ENCODE data around the gene PPARA. TPM values are rescaled to one million over a fixed set of nuclear protein-coding genes. Genes with fewer than 3 reads are reported as not detected.
"Not testable (repeated sequence)": the region's sequence is repeated elsewhere in the genome, so short reads cannot be mapped to it uniquely, and the experiment has no call there.

The PPARA gene
- total RNA-seq, 4 donors from 2014 or later, result 18.9 to 43.5 (median 27.2) TPM

DNA sequence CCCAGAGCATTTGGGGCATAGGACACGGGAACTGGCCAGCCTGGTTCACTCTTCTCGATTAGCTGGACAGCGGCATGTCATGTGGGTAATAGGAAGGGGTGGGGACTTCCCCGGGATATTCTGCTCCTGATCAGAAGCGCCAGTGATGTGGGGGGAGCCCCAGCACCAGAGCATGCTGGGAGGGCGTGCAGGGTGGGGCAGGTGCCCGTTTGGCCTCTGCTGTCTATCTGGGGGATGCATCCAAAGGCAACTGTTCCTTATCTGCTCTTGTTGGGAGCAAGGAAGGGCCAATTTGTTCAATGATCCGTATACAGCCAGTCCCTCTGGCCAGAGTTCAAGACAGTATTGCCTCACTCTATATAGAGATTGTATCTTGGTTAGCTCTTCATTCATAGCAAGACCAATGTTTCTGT lies 43.6 kb downstream of the PPARA start:
- H3K4me1 ChIP-seq, result peaks cover 0 to 4% (median 0%) of the 10 kb centered on the region in 4 donors
- TF ChIP-seq CTCF (IDR thresholded peaks at IDR 0.05) (no peak), POLR2A (IDR thresholded peaks at IDR 0.05) (no peak), EP300 (IDR thresholded peaks at IDR 0.05) (no peak)
- no peak for DNase-seq (ENCODE audit: low spot score in 2 of 2)
- H3K27me3 ChIP-seq, result no peaks in the 10 kb centered on the region
- no peak overlapping the region for H3K4me3 ChIP-seq
- no peaks in the 10 kb centered on the region for H3K9me3 ChIP-seq
- H3K27ac ChIP-seq, result no peak overlapping the region
- 48 to 75% methylated on average over 4 to 8 of the region's 8 CpGs for WGBS, 2 donors
- H3K36me3 ChIP-seq, result peaks cover 0 to 29% (median 2%) of the 10 kb centered on the region in 3 donors

DNA sequence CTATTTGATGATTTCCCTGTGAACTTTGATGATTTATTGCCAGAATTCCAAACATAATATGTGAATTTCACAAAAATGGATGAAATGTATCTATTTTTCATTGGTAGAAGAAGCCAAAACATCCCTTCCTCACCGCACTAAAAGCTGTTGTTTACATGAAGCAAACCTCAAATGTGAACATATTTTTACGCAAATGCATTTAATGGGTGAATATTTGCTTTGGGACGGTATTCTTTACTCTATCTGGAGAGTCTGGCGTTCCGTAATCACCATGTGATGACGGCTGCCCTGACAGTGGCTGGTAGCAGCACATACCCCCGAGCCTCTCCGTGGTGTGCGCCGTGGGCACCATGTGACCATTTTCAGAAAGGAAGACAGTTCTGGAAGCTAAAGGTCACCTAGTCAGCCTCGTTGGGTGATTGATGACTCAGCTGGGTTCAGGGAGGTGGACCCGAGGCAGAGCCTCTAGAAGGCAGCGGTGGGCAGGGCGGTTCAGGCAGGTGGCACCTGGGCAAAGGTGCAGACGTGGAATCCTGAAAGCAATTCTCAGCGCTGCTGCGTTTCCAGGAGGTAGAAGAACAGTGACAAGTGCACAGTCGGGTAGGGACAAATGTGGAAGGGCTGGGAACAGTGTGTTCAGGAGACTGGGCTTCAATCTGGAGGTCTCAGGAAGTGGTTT lies 45.3 kb downstream of the PPARA start:
- Histone ChIP-seq H3K9me3 (no peaks in the 10 kb centered on the region), H3K27ac (peak overlapping the region in 2 of 4 donors; percentile 18 to 60), H3K27me3 (no peaks in the 10 kb centered on the region), H3K4me3 (no peak overlapping the region), H3K36me3 (peaks cover 0 to 40% (median 4%) of the 10 kb centered on the region in 3 donors), H3K4me1 (peaks cover 0 to 4% (median 0%) of the 10 kb centered on the region in 4 donors)
- 76 to 79% methylated on average over 18 of the region's 18 CpGs for WGBS, 2 donors
- DNase-seq (ENCODE audit: low spot score in 2 of 2), result no peak
- TF ChIP-seq POLR2A (IDR thresholded peaks at IDR 0.05) (no peak), CTCF (IDR thresholded peaks at IDR 0.05) (no peak), EP300 (IDR thresholded peaks at IDR 0.05) (no peak)

DNA sequence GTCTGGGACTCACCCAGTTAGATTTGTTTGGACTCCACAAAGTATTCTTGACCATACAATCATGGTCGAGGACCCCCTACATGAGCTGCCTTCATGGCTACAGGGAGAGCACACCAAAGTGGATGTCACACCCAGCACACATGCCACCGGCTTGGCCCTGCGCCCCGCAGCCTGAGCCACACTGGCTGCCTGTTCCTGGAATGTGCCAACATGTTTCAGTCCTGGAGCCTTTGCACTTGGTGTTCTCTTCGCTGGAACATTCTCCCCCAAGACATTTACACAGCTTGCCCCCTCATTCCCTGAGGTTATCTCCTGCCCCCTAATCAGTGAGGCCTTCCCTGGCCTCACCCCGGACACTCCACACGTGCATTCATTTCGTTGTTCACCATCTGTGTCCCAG lies 46.0 kb downstream of the PPARA start:
- Histone ChIP-seq H3K36me3 (peaks cover 0 to 39% (median 4%) of the 10 kb centered on the region in 3 donors), H3K27ac (peak overlapping the region in 2 of 4 donors; percentile 18 to 60), H3K9me3 (no peaks in the 10 kb centered on the region), H3K27me3 (no peaks in the 10 kb centered on the region), H3K4me1 (peaks cover 0 to 8% (median 0%) of the 10 kb centered on the region in 4 donors), H3K4me3 (no peak overlapping the region)
- 78 to 80% methylated on average over 8 of the region's 8 CpGs for WGBS, 2 donors
- TF ChIP-seq POLR2A (IDR thresholded peaks at IDR 0.05), result no peak
- TF ChIP-seq EP300 (IDR thresholded peaks at IDR 0.05), result no peak
- TF ChIP-seq CTCF (IDR thresholded peaks at IDR 0.05), result no peak
- DNase-seq (ENCODE audit: low spot score in 2 of 2), result no peak

DNA sequence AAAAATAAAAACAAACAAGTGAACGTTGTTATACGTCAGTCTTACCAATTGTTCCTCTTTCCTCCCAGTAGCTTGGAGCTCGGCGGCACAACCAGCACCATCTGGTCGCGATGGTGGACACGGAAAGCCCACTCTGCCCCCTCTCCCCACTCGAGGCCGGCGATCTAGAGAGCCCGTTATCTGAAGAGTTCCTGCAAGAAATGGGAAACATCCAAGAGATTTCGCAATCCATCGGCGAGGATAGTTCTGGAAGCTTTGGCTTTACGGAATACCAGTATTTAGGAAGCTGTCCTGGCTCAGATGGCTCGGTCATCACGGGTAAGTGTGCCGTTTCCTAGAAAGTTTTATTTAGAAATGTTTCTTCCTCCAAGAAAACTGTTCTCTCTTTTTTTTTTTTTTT lies 47.9 kb downstream of the PPARA start:
- Histone ChIP-seq H3K27me3 (no peaks in the 10 kb centered on the region), H3K36me3 (peaks cover 0 to 37% (median 4%) of the 10 kb centered on the region in 3 donors), H3K4me1 (peaks cover 0 to 16% (median 0%) of the 10 kb centered on the region in 4 donors), H3K9me3 (no peaks in the 10 kb centered on the region), H3K4me3 (no peak overlapping the region), H3K27ac (no peak overlapping the region)
- 94 to 95% methylated on average over 18 of the region's 18 CpGs for WGBS, 2 donors
- no peak for DNase-seq (ENCODE audit: low spot score in 2 of 2)
- TF ChIP-seq CTCF (IDR thresholded peaks at IDR 0.05) (no peak), POLR2A (IDR thresholded peaks at IDR 0.05) (no peak), EP300 (IDR thresholded peaks at IDR 0.05) (no peak)

DNA sequence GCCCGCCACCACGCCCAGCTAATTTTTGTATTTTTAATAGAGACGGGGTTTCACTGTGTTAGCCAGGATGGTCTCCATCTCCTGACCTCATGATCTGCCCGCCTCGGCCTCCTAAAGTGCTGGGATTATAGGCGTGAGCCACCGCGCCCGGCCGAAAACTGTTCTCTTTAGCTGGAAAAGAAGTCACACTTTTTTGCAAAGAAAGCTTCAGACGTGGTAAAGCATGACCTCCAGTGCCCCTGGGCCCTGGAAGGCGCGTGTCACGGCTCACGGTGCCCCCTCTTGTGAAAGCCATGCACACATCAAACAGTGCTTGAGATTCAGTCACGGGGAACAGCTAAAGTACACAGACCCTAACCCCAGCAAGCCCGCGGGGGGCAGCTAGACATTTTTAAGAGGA lies 48.5 kb downstream of the PPARA start:
- 86 to 89% methylated on average over 18 of the region's 18 CpGs for WGBS, 2 donors

More for the DNA sequence above, 48.5 kb downstream of the PPARA start:
- H3K27me3 ChIP-seq; H3K4me3 ChIP-seq; H3K27ac ChIP-seq; H3K9me3 ChIP-seq; DNase-seq (ENCODE audit: low spot score in 2 of 2): not testable (repeated sequence)
- H3K36me3 ChIP-seq, result peaks cover 0 to 42% (median 6%) of the 10 kb centered on the region in 3 donors
- H3K4me1 ChIP-seq, result peaks cover 0 to 16% (median 0%) of the 10 kb centered on the region in 4 donors
